Thyroid gland (tissue), 4 donors: ENCODE results near the gene NPSR1. TPM values are rescaled to one million over a fixed set of nuclear protein-coding genes. Genes with fewer than 3 reads are reported as not detected.

Experiments used
- DNase-seq, 2 donors: peaks; one replicate each; pipeline ENCODE4 v3.0.0-alpha.2; 2019
- H3K27ac ChIP-seq, 3 donors: fragments of 200-600 bp; sonication (generic); 1 replicate in 2 of 3; 2 replicates in 1 of 3; pipeline ENCODE4 v1.5.1; 2016 to 2019; ENCODE audit warnings: mild to moderate bottlenecking in 1 of 3, moderate library complexity in 1 of 3
- H3K27me3 ChIP-seq: fragments of 200-600 bp; sonication (generic); one replicate; pipeline ENCODE4 v1.5.1; 2019
- H3K36me3 ChIP-seq, 2 donors: fragments of 200-600 bp; sonication (generic); one replicate each; pipeline ENCODE4 v1.5.1; 2016 to 2019
- H3K4me1 ChIP-seq, 2 donors: fragments of 200-600 bp; sonication (generic); one replicate each; pipeline ENCODE4 v1.5.1; 2017 to 2019
- H3K4me3 ChIP-seq, 3 donors: fragments of 200-600 bp; sonication (generic); replicated peaks in 1 of 3; 1 replicate in 2 of 3; 2 replicates in 1 of 3; pipeline ENCODE4 v1.5.1; 2016; ENCODE audit warnings: mild to moderate bottlenecking in 1 of 3
- H3K9me3 ChIP-seq: fragments of 200-600 bp; sonication (generic); one replicate; pipeline ENCODE4 v1.5.1; 2017
- CTCF ChIP-seq, 6 experiments: fragments of 200-600 bp in 3 of 6; fragments of 450-650 bp in 3 of 6; sonication (generic) in 3 of 6; IDR thresholded peaks; one replicate each; pipeline ENCODE4 v1.5.1; 2016 to 2019; ENCODE audit warnings: antibody characterized with exemption in 6 of 6, mild to moderate bottlenecking in 2 of 6, inconsistent platforms in 1 of 6, moderate library complexity in 1 of 6
- POLR2A ChIP-seq, 2 donors: fragments of 450-650 bp; IDR thresholded peaks; one replicate each; pipeline ENCODE4 v1.6.1; 2017; ENCODE audit warnings: antibody characterized with exemption in 2 of 2, mild to moderate bottlenecking in 2 of 2, moderate library complexity in 1 of 2
- WGBS, 2 donors: methylation state at CpG; one replicate each; pipeline ENCODE4 v1.1.5; 2017; 5-methylcytosine and 5-hydroxymethylcytosine counted together
- intact Hi-C: fragments of 100-400 bp; cut with DNase I; formaldehyde crosslinking; loops from one replicate; pipeline ENCODE4 v1.15.1; 2023
- total RNA-seq, 4 donors: library from RNA; depleted of rRNA; stranded (reverse); fragments of >200 nt; gene quantifications; one replicate each; pipeline ENCODE4 v1.2.3, GENCODE V29; 2016

NPSR1 gene
- total RNA-seq, 4 donors from 2014 or later = not detected

GRCh38 chr7:34719636-34720035 lies 61.6 kb downstream of the NPSR1 start:
- WGBS, 2 donors = 92 to 93% methylated on average over 3 of the region's 3 CpGs
- Histone ChIP-seq H3K27me3 (no peaks in the 10 kb centered on the region), H3K27ac (no peak overlapping the region), H3K4me1 (no peaks in the 10 kb centered on the region), H3K36me3 (no peaks in the 10 kb centered on the region), H3K4me3 (no peak overlapping the region), H3K9me3 (no peaks in the 10 kb centered on the region)
- no peak for DNase-seq
- intact Hi-C loops = no loop called here
- TF ChIP-seq POLR2A (IDR thresholded peaks at IDR 0.05) = no peak
- no peak for TF ChIP-seq CTCF (IDR thresholded peaks at IDR 0.05)

GRCh38 chr7:34720289-34720688 lies 62.3 kb downstream of the NPSR1 start:
- Histone ChIP-seq H3K4me3 (no peak overlapping the region), H3K27me3 (no peaks in the 10 kb centered on the region), H3K36me3 (no peaks in the 10 kb centered on the region), H3K9me3 (no peaks in the 10 kb centered on the region), H3K27ac (no peak overlapping the region), H3K4me1 (no peaks in the 10 kb centered on the region)
- TF ChIP-seq POLR2A (IDR thresholded peaks at IDR 0.05) = no peak
- no peak for TF ChIP-seq CTCF (IDR thresholded peaks at IDR 0.05)
- DNase-seq = no peak
- intact Hi-C loops = no loop called here

GRCh38 chr7:34723338-34723737 lies 65.3 kb downstream of the NPSR1 start:
- Histone ChIP-seq H3K9me3 (no peaks in the 10 kb centered on the region), H3K27ac (no peak overlapping the region), H3K4me3 (no peak overlapping the region), H3K4me1 (no peaks in the 10 kb centered on the region), H3K27me3 (no peaks in the 10 kb centered on the region), H3K36me3 (no peaks in the 10 kb centered on the region)
- DNase-seq = no peak
- intact Hi-C loops = no loop called here
- no peak for TF ChIP-seq CTCF (IDR thresholded peaks at IDR 0.05)

GRCh38 chr7:34723866-34724490 lies 66.0 kb downstream of the NPSR1 start:
- H3K4me3 ChIP-seq = no peak overlapping the region
- no peaks in the 10 kb centered on the region for H3K27me3 ChIP-seq
- intact Hi-C loops = no loop called here
- DNase-seq = no peak
- WGBS, 2 donors = 54 to 69% methylated on average over 2 of the region's 2 CpGs
- H3K27ac ChIP-seq = no peak overlapping the region
- TF ChIP-seq CTCF (IDR thresholded peaks at IDR 0.05) (no peak), POLR2A (IDR thresholded peaks at IDR 0.05) (no peak)
- H3K36me3 ChIP-seq = no peaks in the 10 kb centered on the region
- H3K4me1 ChIP-seq = no peaks in the 10 kb centered on the region
- no peaks in the 10 kb centered on the region for H3K9me3 ChIP-seq

GRCh38 chr7:34726221-34726620 lies 68.2 kb downstream of the NPSR1 start:
- no peak for DNase-seq
- intact Hi-C loops = no loop called here
- Histone ChIP-seq H3K36me3 (no peaks in the 10 kb centered on the region), H3K27me3 (no peaks in the 10 kb centered on the region), H3K27ac (no peak overlapping the region), H3K4me3 (no peak overlapping the region), H3K4me1 (no peaks in the 10 kb centered on the region), H3K9me3 (no peaks in the 10 kb centered on the region)
- 89% methylated on average over 1 of the region's 1 CpG for WGBS, 2 donors
- no peak for TF ChIP-seq CTCF (IDR thresholded peaks at IDR 0.05)
- no peak for TF ChIP-seq POLR2A (IDR thresholded peaks at IDR 0.05)
